ENCODE results near the gene LUC7L2. TPM values are rescaled to one million over a fixed set of nuclear protein-coding genes. Genes with fewer than 3 reads are reported as not detected.
A peak's percentile ranks its signal among the peaks of the same experiment; 100 is the strongest.

Gene LUC7L2
- total RNA-seq, 1 experiment from 2014 or later = 94.4 TPM

DNA sequence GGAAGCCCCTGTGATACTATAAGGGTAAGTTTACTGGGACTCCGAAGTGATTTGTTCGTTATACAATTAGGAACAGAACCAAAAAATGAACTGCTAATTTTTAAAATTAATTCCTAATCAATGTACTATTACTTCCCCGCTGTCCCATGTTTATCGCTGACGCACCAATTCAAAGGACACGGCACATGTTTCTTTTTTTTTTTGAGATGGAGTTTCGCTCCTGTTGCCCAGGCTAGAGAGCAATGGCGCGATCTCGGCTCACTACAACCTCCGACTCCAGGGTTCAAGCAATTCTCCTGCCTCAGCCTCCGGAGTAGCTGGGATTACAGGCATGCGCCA, 20.0 kb upstream of the LUC7L2 start:
- Mint-ChIP-seq H3K27ac (peak overlapping the region; percentile 99; the same call in 1 of the 2 replicates), H3K4me1 (peaks cover 7% of the 10 kb centered on the region), H3K27me3 (ENCODE audit: low read depth) (peaks cover 9% of the 10 kb centered on the region), H3K36me3 (peaks cover 7% of the 10 kb centered on the region), H3K4me3 (peak overlapping the region; percentile 92), H3K9me3 (peaks cover 10% of the 10 kb centered on the region)
- 0 out of 2 replicates have a peak, but pooled peaks have one; percentile 6 for TF ChIP-seq ZNF232 (CRISPR knock-in tag; IDR thresholded peaks at IDR 0.05)
- TF ChIP-seq NFE2L1 (CRISPR knock-in tag; IDR thresholded peaks at IDR 0.05) = no peak
- CTCF ChIA-PET = interaction anchor here (0.8 to 2.2 kb wide), 11 partner anchors 14 to 365 kb away, joined by 3 to 20 read pairs (median 5); a partner anchor contains a TSS
- ATAC-seq = no peak
- DNase-seq (ENCODE audit: low spot score) = no peak
- POLR2A ChIA-PET = interaction anchor here (0.5 to 1.8 kb wide), 4 partner anchors 20 to 257 kb away, joined by 3 to 12 read pairs (median 4); partner anchors contain the start of gene LUC7L2

DNA sequence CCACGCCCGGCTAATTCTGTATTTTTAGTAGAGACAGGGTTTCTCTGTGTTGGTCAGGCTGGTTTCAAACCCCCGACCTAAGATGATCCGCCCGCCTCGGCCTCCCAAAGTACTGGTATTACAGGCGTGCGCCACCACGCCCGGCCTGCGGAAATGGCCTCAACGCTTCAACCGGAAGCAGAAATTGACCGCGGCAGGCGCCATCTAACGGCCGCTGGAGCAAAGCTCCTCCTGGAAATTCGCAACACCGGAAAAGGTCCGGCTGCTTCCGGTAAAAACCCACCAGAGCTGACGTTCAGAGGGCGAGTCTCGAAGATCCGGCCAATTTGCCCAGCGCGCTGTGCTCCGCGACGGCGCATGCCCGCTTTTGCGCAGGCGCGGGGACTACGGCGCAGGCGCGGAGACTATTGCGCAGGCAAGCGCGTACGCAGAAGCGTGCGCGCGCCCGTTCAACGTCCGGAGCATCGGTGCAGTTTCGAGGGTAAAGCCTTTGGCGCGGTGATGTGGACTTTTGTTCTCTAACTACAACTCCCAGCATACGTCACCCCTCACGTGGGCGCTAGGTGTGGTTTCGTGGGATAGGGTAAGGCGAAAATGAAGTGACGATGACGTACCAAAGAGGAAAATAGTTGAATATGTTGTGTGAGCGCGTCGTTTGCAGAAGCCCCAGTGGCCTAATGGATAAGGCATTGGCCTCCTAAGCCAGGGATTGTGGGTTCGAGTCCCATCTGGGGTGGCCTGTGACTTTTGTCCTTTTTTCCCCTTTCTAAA, 19.5 kb upstream of the LUC7L2 start:
- ATAC-seq (peak; percentile 70), DNase-seq (ENCODE audit: low spot score) (peak; percentile 94)
- peaks cover 10% of the 10 kb centered on the region for H3K9me3 Mint-ChIP-seq
- H3K27ac Mint-ChIP-seq = peak overlapping the region; percentile 99
- peaks cover 7% of the 10 kb centered on the region for H3K4me1 Mint-ChIP-seq
- peaks cover 10% of the 10 kb centered on the region for H3K36me3 Mint-ChIP-seq
- CTCF ChIA-PET = interaction anchor here (0.6 to 2.2 kb wide), 17 partner anchors 11 to 365 kb away, joined by 3 to 20 read pairs (median 4); partner anchors contain the start of gene LUC7L2
- H3K27me3 Mint-ChIP-seq (ENCODE audit: low read depth) = peaks cover 9% of the 10 kb centered on the region
- POLR2A ChIA-PET = interaction anchor here (0.5 to 1.8 kb wide), 4 partner anchors 19 to 257 kb away, joined by 3 to 12 read pairs (median 4); partner anchors contain the start of gene LUC7L2
- H3K4me3 Mint-ChIP-seq = peak overlapping the region; percentile 92
- peak; percentile 98 for TF ChIP-seq ETV6 (CRISPR knock-in tag; IDR thresholded peaks at IDR 0.05)
- TF ChIP-seq, protein P1, sequence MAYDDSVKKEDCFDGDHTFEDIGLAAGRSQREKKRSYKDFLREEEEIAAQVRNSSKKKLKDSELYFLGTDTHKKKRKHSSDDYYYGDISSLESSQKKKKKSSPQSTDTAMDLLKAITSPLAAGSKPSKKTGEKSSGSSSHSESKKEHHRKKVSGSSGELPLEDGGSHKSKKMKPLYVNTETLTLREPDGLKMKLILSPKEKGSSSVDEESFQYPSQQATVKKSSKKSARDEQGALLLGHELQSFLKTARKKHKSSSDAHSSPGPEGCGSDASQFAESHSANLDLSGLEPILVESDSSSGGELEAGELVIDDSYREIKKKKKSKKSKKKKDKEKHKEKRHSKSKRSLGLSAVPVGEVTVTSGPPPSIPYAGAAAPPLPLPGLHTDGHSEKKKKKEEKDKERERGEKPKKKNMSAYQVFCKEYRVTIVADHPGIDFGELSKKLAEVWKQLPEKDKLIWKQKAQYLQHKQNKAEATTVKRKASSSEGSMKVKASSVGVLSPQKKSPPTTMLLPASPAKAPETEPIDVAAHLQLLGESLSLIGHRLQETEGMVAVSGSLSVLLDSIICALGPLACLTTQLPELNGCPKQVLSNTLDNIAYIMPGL (CRISPR knock-in tag; IDR thresholded peaks at IDR 0.05) = peak; percentile 72; the same call in 1 of the 2 replicates
- peak; percentile 33; the same call in 1 of the 2 replicates for TF ChIP-seq FOXK1 (CRISPR knock-in tag; IDR thresholded peaks at IDR 0.05)
- TF ChIP-seq, protein P2, sequence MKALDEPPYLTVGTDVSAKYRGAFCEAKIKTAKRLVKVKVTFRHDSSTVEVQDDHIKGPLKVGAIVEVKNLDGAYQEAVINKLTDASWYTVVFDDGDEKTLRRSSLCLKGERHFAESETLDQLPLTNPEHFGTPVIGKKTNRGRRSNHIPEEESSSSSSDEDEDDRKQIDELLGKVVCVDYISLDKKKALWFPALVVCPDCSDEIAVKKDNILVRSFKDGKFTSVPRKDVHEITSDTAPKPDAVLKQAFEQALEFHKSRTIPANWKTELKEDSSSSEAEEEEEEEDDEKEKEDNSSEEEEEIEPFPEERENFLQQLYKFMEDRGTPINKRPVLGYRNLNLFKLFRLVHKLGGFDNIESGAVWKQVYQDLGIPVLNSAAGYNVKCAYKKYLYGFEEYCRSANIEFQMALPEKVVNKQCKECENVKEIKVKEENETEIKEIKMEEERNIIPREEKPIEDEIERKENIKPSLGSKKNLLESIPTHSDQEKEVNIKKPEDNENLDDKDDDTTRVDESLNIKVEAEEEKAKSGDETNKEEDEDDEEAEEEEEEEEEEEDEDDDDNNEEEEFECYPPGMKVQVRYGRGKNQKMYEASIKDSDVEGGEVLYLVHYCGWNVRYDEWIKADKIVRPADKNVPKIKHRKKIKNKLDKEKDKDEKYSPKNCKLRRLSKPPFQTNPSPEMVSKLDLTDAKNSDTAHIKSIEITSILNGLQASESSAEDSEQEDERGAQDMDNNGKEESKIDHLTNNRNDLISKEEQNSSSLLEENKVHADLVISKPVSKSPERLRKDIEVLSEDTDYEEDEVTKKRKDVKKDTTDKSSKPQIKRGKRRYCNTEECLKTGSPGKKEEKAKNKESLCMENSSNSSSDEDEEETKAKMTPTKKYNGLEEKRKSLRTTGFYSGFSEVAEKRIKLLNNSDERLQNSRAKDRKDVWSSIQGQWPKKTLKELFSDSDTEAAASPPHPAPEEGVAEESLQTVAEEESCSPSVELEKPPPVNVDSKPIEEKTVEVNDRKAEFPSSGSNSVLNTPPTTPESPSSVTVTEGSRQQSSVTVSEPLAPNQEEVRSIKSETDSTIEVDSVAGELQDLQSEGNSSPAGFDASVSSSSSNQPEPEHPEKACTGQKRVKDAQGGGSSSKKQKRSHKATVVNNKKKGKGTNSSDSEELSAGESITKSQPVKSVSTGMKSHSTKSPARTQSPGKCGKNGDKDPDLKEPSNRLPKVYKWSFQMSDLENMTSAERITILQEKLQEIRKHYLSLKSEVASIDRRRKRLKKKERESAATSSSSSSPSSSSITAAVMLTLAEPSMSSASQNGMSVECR (CRISPR knock-in tag; IDR thresholded peaks at IDR 0.05; ENCODE audit: borderline replicate concordance) = peak; percentile 82; the same call in 1 of the 2 replicates
- TF ChIP-seq, protein P3, sequence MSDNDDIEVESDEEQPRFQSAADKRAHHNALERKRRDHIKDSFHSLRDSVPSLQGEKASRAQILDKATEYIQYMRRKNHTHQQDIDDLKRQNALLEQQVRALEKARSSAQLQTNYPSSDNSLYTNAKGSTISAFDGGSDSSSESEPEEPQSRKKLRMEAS (CRISPR knock-in tag; IDR thresholded peaks at IDR 0.05) = peak; percentile 92
- TF ChIP-seq, protein P4, sequence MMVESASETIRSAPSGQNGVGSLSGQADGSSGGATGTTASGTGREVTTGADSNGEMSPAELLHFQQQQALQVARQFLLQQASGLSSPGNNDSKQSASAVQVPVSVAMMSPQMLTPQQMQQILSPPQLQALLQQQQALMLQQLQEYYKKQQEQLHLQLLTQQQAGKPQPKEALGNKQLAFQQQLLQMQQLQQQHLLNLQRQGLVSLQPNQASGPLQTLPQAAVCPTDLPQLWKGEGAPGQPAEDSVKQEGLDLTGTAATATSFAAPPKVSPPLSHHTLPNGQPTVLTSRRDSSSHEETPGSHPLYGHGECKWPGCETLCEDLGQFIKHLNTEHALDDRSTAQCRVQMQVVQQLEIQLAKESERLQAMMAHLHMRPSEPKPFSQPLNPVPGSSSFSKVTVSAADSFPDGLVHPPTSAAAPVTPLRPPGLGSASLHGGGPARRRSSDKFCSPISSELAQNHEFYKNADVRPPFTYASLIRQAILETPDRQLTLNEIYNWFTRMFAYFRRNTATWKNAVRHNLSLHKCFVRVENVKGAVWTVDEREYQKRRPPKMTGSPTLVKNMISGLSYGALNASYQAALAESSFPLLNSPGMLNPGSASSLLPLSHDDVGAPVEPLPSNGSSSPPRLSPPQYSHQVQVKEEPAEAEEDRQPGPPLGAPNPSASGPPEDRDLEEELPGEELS (CRISPR knock-in tag; IDR thresholded peaks at IDR 0.05) = peak; percentile 65; the same call in 1 of the 2 replicates
- TF ChIP-seq PRRX2 (CRISPR knock-in tag; IDR thresholded peaks at IDR 0.05) = peak; percentile 80; the same call in 1 of the 2 replicates
- 0 out of 2 replicates have a peak, but pooled peaks have one; percentile 57 for TF ChIP-seq KAT7 (CRISPR knock-in tag; IDR thresholded peaks at IDR 0.05; ENCODE audit: borderline replicate concordance)
- TF ChIP-seq, protein P5, sequence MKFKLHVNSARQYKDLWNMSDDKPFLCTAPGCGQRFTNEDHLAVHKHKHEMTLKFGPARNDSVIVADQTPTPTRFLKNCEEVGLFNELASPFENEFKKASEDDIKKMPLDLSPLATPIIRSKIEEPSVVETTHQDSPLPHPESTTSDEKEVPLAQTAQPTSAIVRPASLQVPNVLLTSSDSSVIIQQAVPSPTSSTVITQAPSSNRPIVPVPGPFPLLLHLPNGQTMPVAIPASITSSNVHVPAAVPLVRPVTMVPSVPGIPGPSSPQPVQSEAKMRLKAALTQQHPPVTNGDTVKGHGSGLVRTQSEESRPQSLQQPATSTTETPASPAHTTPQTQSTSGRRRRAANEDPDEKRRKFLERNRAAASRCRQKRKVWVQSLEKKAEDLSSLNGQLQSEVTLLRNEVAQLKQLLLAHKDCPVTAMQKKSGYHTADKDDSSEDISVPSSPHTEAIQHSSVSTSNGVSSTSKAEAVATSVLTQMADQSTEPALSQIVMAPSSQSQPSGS (CRISPR knock-in tag; IDR thresholded peaks at IDR 0.05; ENCODE audit: borderline replicate concordance, low read depth) = no peak
- TF ChIP-seq, protein P6, sequence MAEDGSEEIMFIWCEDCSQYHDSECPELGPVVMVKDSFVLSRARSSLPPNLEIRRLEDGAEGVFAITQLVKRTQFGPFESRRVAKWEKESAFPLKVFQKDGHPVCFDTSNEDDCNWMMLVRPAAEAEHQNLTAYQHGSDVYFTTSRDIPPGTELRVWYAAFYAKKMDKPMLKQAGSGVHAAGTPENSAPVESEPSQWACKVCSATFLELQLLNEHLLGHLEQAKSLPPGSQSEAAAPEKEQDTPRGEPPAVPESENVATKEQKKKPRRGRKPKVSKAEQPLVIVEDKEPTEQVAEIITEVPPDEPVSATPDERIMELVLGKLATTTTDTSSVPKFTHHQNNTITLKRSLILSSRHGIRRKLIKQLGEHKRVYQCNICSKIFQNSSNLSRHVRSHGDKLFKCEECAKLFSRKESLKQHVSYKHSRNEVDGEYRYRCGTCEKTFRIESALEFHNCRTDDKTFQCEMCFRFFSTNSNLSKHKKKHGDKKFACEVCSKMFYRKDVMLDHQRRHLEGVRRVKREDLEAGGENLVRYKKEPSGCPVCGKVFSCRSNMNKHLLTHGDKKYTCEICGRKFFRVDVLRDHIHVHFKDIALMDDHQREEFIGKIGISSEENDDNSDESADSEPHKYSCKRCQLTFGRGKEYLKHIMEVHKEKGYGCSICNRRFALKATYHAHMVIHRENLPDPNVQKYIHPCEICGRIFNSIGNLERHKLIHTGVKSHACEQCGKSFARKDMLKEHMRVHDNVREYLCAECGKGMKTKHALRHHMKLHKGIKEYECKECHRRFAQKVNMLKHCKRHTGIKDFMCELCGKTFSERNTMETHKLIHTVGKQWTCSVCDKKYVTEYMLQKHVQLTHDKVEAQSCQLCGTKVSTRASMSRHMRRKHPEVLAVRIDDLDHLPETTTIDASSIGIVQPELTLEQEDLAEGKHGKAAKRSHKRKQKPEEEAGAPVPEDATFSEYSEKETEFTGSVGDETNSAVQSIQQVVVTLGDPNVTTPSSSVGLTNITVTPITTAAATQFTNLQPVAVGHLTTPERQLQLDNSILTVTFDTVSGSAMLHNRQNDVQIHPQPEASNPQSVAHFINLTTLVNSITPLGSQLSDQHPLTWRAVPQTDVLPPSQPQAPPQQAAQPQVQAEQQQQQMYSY (CRISPR knock-in tag; IDR thresholded peaks at IDR 0.05) = no peak
- TF ChIP-seq, protein P7, sequence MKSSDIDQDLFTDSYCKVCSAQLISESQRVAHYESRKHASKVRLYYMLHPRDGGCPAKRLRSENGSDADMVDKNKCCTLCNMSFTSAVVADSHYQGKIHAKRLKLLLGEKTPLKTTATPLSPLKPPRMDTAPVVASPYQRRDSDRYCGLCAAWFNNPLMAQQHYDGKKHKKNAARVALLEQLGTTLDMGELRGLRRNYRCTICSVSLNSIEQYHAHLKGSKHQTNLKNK (CRISPR knock-in tag; IDR thresholded peaks at IDR 0.05) = no peak
- TF ChIP-seq ZNF317 (CRISPR knock-in tag; IDR thresholded peaks at IDR 0.05; ENCODE audit: borderline replicate concordance, low read depth) = no peak
- TF ChIP-seq NFATC4 (CRISPR knock-in tag; IDR thresholded peaks at IDR 0.05) = no peak
- TF ChIP-seq ZNF423 (CRISPR knock-in tag; IDR thresholded peaks at IDR 0.05) = no peak
